ENCODE data around the gene ZBTB7A.

The ZBTB7A gene

DNA sequence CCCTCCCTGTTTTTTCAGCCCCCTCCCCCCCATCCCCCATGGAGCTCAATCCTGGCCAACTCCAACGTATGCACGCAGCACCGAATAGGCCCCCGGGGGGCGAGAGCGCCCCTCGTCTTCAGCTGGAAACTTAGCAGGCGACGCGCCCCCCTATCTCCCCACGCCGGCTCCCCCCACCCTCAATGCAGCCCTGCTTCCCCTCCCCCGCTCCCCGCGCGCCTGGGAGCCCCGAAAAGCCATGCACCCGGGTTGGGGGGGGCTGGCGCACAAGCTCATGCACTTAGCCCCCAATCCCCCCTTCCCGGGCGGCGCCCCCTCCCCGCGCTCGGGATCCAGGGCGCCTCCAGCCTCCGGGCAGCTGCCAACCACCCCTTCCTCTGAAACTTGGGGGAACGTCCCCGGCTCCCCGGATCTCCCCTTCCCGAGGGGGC, 508 bp downstream of the ZBTB7A start:
- no peak for DNase-seq

DNA sequence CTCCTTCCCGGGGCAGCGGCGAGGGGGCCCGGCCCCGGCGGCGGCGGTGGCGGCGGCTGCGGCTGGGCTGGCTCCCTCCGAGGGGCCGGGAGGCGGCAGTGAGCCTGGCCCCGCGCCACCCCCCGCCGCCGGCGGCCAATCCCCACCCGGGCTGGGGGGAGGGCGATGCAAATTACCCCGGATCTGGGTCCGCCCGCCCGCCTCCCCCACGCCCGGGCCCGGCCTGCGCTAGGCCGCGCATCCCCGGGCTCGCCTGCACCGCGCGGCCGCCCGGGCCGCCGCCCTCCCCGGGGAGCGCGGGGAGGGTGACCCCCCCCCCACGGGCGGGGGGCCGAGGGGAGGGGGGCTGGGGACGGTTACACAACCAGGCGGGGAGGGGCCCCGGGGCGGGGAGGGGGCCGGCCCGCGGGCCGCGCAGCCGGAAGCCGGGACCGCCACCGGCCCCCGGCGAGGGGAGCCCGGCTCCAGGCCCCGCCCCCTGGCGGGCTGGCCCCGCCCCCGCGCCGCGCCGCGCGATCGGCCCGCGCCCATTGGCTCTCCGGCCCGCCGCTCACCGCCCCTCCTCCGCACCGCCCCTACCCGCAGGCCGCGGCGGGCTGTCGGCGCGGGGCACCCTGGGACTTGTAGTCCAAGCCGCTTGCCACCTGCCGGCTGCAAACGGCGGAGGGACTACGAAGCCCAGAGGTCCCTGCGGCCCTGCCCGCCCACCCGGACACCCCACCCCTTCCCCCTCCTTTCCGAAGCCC, 1.1 kb downstream of the ZBTB7A start:
- DNase-seq = peak; percentile 97

DNA sequence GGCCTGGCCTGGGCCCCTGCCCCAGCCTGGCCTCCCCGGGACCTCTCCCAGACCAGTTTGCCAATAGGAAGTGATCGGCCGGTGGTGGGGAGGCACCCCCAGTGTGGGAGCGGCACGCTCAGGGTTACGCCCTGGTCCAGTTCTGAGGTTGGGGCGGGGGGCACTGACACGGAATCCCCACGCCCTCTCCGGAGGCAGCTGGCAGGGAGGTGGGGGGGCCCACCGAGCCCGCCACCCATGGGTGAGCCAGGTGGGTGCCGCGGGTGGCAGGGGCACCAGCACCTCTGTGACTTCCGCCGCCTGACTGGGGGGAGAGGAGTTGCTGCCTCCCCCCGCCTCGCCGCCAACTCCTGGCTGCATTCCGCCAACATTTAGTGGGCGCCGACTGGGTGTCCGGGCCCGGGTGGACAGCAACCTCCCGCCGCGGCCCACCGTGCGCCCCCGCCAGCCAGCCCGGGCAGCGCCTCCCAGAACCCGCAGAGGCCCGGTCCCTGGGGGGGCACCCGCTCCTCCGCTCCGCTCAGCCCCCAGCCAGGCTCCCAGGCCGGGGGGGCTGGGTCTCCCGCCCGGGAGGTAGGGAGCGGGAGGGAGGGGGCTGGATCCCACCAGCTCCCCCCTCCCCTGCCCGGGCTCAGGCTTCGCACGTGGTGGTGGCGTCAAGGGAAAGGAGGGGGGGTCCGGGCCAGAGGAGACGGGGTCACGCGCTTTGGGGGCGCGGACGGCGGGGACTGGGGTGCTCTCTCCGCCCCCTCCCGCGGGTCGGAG, 2.0 kb downstream of the ZBTB7A start:
- no peak for DNase-seq

DNA sequence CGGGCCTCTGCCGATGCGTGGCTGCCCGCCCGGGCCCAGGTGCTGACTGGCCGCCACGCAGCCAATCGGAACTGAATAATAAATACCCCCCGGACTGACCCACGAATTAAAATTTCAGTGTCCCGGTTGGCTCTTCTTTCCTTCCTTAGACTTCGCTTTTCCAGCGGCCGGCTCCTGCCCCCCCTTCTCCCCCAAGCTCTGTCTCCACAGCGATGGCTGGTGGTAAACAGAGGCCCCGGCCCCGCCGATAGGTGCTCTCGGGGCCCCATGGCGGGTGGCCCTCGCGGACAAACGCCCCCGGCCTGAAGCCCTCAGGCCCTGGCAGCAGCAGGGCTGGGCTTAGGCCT, 2.6 kb downstream of the ZBTB7A start:
- no peak for DNase-seq

DNA sequence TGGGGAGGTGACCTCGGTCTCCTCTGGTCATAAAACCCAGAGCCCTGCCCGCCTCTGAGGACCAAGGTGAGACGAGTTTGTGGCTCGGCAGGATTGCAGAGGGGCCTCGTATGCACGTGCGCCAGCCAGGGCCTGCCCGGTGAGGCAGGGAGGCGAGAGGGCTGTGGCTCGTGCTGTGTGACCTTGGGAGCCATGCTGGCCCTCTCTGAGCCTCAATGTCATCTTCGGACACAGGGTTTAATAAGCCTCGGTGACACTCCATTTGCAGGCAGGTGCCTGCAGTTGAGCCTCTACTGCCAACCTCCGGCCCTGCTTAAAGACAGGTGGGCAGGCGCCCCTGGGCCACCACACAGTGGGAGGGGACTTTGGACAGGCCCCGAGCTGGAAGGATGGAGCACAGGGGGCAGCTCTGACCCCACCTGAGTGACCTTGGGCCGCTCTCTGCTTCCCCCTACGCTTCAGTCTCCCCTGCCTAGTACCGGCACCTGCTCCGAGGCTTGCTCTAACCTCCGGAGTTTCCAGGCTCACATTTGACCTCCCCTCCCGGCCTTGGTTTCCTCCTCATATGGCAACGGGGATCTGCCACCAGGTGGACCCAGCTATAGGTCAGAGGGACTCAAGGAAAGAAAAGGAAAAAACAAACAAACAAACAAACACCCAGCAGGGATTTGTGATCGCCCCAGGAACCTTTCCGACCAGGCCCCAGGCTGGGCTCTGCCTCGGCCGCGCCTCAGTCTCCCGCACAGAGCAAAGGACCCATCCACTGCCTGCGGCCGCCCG, 3.1 kb downstream of the ZBTB7A start:
- DNase-seq = no peak

DNA sequence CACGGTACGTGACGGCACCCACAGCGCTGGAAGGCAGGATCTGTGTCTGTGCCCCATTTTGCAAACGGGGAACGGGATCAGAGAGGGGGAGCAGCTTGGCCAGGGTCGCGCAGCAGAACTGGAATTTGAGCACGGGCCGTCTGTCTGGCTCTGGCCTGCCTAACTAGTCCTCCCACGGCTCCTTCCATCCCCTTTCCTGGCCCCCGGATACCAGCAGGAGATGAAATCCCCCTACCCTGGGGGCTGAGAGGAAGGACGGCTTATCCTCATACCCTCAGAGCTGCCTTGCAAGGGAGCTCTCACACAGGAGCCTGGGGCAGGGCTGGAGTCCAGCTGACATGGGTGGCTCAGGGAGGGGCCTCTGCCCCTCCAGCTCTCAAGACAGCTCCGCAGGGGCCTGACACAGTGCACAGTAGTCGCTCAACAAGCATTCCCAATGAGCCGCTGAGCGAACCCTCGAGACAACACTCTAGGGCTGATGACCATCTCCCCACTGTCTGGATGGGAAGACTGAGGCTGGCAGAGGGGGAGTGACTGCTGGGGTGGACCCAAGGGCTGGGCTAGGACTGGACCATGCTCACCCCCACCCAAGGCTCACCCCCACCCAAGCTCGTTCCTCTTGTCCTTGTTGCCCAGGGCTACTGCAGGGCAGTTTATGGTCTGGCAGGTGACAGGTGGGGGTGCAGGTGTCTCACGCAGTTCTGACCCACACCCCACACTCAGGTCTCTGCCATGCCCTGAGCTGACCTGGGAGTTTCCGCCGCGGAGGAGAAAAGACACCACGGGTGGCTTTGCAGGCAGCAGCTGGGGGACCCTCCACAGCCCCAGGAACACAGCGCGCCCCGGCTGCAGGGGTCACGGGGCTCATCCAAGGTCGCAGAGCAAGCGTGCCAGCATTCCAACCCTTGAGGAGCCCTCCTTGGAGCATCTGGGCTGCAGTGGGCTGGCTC, 4.0 kb downstream of the ZBTB7A start:
- DNase-seq = no peak

DNA sequence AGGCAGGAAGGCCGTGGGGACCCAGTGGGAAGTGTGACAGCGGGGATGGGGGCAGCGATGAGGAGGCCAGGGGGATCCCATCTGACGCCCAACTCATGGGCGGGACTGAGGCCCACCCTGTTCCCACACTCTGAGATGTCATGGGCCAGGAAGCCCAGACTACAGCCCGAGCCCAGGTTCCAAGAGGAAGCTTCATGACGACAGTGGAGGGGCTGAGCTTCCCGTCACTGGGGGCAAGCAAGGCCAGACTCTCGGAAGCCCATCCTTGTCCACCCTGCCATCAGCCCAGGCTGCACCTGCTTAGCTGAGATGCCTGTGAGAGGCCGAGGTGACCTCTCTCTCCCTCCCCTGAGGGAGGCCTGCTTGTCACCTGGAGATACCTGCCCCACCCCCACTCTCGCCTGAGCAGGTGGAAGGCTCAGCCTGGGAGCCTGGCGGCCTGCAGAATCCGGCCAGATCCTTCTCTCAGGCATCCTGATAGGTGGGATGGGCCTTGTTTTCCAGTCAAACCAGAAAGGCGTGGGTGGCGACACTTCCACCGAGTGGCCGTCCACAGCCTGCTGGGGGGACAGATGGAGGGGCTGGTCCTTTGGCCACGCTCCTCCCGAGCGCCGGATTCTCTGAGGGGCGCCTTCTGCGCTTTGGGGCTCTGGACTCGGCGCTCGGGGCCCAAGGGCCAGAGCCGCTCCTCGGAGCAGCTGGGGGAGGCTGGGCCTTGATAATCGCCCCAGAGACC, 4.8 kb downstream of the ZBTB7A start:
- no peak for DNase-seq

DNA sequence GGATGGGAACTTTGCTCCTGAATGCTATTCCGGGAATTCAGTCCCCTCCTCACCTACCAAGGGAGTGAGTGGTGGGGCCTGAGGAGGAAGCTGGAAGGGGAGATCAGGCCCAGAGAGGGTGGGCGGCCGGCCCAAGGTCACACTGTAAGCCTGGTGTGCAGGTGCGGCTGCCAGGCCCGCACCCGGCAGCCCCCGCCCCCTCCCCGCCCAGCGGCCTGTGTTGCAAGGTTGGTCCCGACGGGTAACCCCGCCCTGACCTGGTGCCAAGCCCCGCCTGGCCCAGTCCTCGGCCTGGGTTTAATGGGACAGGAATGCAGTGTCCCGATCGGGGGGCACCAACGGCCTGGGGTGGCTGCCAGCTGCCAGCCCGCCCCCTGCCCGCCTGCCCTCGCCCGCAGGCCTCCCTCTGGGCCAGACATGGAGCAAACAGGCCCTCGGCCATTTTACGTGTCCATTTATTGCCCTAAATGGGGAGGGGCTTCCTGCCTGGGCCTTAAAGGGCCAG, 5.5 kb downstream of the ZBTB7A start:
- no peak for DNase-seq

DNA sequence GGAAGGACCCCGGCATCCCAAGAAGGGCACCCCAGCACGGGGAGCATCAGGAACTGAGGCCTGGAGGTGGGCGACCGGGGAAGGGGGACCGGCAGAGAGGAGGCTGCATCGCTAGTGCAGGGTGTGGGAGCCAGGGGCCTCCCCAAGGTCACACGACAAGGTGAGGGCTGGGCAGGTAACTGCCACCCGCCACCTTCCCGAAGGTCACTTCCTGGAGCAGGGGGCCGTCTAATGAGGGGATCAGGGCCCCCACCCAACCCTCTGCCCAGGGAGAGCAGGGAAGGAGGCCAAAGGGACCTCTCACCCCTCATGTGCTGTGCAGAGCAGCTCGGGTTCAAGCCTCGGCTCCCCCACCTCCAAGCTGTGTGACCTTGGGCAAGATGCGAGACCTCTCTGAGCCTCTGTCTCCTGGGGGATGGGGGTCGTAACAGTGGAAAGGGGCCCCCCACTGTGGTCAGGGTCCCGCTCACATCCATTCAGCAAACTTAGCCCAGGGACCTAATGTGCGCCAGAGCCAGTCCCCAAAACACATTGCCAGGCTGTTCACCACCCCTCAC, 6.0 kb downstream of the ZBTB7A start:
- DNase-seq = no peak

DNA sequence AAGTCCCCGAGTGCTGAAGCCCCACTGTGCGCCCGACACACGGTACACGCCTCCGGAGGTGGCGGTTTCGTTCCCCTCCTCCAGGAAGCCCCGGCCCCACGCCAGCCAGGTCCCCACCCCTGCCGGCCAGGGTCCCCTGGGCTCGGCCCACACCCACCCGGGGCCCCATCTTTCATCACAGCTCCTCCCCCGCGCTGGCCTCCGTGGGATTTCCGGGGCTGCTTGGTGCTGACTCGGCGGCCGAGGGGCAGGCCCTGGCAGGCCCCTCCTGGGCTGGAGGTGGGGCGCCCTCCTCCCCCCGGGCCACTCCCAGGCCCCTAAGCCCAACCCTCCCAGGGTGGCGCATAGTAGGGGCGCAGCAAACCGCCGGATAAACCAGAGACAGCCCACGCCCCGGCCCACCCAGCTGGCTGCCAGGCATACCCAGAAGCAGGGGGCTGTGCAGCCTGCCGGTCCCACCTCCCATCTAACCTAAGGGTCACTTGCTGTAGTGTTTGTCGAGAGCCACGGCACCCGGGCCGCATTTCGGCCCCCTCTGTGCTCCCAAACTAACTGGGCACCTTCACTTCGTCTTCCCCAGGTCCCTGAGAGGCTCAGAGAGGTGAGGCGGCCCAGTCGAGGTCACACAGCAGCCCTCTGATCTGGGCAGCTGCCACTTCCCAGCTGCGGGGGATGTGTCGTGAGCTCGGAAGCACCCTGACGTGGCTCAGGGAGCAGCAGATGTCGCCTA, 6.6 kb downstream of the ZBTB7A start:
- peak; percentile 79 for DNase-seq

DNA sequence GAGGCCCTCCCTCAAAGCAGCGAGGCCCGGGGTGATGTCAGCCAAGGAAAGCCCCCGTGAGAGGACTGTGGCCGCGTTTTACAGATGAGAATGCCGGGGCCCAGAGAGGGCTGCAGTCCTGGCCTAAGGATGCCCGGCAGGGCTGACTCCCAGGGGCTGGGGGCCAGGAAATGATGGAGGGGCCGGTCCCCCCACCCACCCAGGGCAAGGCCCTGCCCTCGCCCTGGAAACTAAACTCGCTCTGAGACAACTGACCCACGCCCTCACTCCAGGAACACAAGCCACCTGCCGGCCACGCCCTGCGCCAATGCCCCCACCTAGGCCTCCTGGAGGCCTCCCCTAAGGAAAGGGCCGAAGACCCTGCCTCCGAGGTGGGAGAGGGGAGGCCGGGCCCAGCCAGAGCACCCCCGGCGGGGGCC, 7.2 kb downstream of the ZBTB7A start:
- no peak for DNase-seq

DNA sequence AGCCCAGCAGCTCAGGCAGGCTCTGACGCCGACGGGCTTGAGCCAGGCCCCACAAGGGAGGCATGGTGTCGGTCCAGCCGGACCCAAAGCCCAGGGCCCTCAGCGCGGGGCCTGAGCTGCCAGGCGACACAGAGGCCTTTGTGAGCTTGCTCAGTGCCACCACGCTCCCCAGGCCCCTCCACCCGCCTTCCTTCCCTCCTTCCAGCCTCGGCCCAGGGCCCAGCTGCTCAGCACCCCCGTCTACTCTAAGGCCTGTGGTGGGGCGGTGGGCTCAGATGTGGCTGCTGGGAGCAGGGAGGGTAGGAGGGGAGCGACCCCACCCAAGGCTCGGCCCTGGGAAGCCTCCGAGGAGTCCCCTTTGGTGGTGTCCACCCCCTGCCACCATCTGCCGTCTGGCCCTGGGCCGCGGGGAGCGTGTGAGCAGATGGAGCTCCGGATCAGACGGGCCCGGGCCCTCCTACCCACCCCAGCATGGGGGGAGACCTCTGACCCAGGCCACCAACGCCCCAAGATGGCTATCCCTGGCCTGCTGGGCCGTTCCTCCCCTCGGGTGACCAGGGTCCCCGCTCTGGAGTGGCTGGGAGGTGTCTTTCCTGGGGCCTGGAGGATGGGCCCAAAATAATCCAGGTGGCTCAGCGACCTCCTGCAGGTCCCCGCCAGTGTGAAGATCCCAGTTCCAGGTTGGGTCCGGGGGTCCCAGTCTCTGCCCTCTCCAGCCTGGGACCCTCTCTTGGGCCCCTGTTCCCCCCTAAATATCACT, 7.8 kb downstream of the ZBTB7A start:
- no peak for DNase-seq

DNA sequence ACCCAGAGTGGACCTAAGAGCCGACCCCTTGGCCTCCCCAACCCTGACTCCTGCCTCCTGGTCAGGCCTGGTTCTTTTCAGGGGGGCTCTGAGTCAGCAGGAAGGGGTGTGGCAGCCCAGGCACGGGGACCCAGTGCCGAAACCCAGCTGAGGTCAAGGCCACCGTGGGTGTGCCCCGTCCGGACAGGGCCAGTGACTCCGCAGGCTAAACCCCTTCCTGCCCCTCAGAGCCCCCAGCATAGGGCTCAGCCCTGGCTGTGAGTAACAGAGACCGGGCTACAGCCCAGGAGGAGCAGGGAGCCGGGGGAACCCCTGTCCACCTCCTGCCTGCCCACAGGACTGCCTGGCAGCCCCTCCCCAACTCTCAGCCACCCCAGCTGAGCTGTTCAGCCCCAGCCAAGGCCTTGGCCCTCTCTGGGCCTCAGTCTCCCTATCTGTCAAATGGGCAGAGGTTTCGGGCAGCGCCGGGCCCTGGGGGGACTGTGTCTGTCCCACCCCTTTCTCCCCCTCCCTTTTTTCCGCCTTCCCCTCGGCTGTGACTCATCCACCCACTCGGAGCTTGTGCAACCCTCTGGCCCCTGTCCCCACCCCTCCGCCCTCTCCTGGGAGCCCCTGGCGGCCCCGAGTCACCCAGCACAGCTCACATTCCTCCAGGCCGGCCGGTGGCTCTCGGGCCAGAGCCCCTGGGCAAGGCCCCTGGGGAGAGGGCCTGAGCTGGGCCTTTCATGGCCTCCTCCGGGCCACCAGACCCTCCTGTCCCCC, 8.6 kb downstream of the ZBTB7A start:
- DNase-seq = peak; percentile 60

DNA sequence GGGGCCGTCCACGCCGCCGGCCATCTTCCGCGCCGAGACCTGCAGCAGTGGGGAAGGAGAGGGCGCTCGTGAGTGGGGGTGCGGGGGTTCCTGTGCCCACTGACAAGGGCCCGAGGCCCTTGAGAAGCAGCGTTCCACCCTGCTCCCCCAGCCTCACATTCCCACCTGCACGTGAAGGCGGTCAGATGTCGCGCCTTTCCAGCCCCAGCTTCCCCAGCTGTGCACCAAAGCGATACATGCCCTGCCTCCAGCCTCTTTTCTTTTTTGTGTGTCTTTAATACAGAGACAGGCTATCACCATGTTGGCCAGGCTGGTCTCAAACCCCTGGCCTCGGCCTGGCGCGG, 11.5 kb downstream of the ZBTB7A start:
- DNase-seq = no peak

DNA sequence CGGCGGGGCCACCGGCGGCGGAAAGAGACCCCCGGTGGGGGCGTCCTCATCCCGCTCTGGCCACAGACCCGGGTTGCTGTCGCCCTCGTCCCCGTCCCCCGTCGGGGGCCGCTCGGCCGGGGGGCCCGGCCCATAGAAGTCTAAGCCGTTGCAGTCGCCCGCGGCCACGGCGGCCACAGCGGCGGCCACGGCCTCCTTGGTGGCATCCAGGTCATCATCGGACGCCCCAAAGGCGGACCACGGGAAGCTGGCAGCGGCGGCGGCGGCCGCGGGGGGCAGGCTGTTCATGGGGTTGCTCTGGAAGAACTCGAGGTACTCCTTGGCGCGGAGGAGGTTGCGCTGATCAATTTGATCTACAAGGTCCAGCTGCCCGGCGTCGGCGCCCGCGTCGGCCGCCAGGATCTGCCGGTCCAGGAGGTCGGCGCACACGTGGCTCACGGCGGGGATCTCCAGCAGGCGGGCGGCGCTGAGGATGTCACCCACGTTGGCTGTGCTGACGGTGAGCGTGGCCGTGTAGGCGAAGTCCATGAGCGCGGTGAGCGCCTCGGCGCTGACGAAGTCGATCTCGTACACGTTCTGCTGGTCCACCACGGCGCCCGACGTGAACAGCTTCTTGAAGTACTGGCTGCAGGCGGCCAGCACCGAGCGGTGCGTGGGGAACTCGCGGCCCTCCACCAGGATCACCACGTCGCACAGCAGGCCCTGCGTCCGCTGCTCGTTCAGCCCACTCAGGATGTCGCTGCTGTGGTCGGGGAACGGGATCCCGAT, 12.1 kb downstream of the ZBTB7A start:
- DNase-seq = no peak

DNA sequence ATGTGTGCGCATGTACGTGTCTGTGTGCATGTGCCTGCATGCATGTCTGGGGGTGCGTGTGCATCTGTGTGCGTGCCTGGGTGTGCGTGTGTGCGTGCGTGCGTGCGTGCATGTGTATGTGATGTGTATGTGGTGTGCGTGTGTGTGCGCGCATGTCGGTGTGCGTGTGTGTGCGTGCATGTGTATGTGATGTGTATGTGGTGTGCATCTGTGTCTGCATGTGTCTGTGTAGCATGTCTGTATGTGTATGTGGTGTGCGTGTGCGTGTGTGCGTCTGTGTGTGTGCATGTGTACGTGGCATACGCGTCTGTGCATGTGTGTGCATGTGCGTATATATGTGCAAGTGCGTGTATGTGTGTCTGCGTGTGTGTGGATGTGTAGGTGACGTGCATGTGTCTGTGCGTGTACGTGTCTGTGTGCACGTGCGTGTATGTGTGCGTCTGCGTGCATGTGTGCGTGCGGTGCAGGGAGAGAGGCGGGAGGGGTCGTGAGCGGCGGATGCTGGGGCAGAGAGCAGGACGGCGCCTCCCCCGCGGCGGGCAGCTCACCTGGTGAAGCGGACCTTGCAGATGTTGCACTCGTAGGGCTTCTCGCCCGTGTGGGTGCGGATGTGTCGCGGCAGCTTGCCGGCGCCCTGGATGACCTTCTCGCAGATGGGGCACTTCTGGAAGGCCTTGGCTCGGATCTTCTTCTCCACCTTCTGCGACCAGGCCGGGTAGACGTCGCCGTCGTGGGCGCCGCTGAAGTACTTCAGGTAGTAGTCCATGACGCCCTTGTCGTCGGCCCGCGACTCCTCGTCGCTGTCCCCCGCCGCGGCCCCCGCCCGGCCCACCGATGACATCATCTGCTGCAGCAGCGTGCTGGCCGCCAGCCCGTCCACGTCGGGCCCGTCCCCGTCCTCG, 13.0 kb downstream of the ZBTB7A start:
- no peak for DNase-seq

DNA sequence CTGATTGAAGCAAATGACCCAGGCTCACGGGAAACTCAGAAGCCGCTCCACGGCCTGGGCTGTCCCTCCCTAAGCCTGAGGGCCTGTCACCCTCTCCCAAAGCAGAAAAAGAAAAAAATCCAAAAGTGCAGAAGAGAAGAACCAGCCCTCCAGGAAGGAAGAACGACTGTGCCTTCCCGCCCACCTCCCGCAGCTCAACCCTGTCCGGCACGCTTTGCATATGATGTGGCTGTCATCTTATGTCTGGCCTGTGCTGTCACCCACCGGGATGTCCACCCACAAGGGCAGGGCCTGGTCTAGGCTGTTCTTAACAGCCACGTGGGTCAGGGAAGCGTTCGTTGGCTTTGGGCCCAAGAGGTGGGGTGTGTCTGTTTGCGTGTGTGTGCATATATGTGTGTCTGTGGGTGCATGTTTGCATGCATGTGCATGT, 13.7 kb downstream of the ZBTB7A start:
- DNase-seq = no peak

Data from CD4-positive, alpha-beta T cell treated with Interleukin-4 for 4 hours (primary cell).